WTC11 (cell line): ENCODE results near the gene ECT2L. TPM values are rescaled to one million over a fixed set of nuclear protein-coding genes. Genes with fewer than 3 reads are reported as not detected.

Experiments
- ATAC-seq: fragments of 200-7000 bp; cut with Tn5 transposase; 2 replicates; pipeline ENCODE4 v1.10.0; 2021; ENCODE audit warnings: mild to moderate bottlenecking, moderate library complexity
- CTCF ChIA-PET: fragments of 300-600 bp; sonication (Branson Sonifier 250); formaldehyde crosslinking; loops from one replicate; lab custom pipeline; 2021; ENCODE audit warnings: antibody characterized with exemption; lab: Charles Lee
- POLR2A ChIA-PET: fragments of 350-600 bp; sonication (Branson Sonifier 250); formaldehyde crosslinking; loops from one replicate; lab custom pipeline; 2021; ENCODE audit warnings: antibody characterized with exemption; lab: Charles Lee
- DNase-seq: peaks from one replicate; pipeline ENCODE4 v3.0.0; 2021; ENCODE audit warnings: low spot score
- H3K27ac Mint-ChIP-seq: 2 replicates; pipeline ENCODE4 v1.8.0; 2021; ENCODE audit warnings: mixed read lengths
- H3K27me3 Mint-ChIP-seq: 2 replicates; pipeline ENCODE4 v1.8.0; 2021; ENCODE audit warnings: low read depth, mild to moderate bottlenecking, moderate library complexity, mixed read lengths
- H3K36me3 Mint-ChIP-seq: 2 replicates; pipeline ENCODE4 v1.8.0; 2021; ENCODE audit warnings: mixed read lengths
- H3K4me1 Mint-ChIP-seq: 2 replicates; pipeline ENCODE4 v1.8.0; 2022; ENCODE audit warnings: mixed read lengths
- H3K4me3 Mint-ChIP-seq: 2 replicates; pipeline ENCODE4 v1.8.0; 2021; ENCODE audit warnings: mild to moderate bottlenecking, moderate library complexity, mixed read lengths
- H3K9me3 Mint-ChIP-seq: 2 replicates; pipeline ENCODE4 v1.8.0; 2021; ENCODE audit warnings: mixed read lengths
- ATF3 ChIP-seq: sonication (generic); formaldehyde crosslinking; conservative IDR thresholded peaks from 2 replicates; pipeline ENCODE4 v1.8.1; 2022; ENCODE audit warnings: mild to moderate bottlenecking, missing genetic modification reagents
- E2F5 ChIP-seq: sonication (generic); formaldehyde crosslinking; IDR thresholded peaks from 2 replicates; pipeline ENCODE4 v1.8.1; 2022; ENCODE audit warnings: mild to moderate bottlenecking, moderate library complexity, missing genetic modification reagents
- ERG ChIP-seq: fragments of 250-450 bp; sonication (Bioruptor Pico); IDR thresholded peaks from 2 replicates; pipeline ENCODE4 v1.8.0; 2021; ENCODE audit warnings: mild to moderate bottlenecking
- FOXP1 ChIP-seq: sonication (generic); formaldehyde crosslinking; IDR thresholded peaks from 2 replicates; pipeline ENCODE4 v1.8.0; 2022; ENCODE audit warnings: missing genetic modification reagents, mild to moderate bottlenecking, moderate library complexity, borderline replicate concordance
- FOXP4 ChIP-seq: sonication (generic); formaldehyde crosslinking; IDR thresholded peaks from 2 replicates; pipeline ENCODE4 v1.8.0; 2022; ENCODE audit warnings: mild to moderate bottlenecking, missing genetic modification reagents
- KAT7 ChIP-seq: sonication (generic); formaldehyde crosslinking; IDR thresholded peaks from 2 replicates; pipeline ENCODE4 v1.8.1; 2023; ENCODE audit warnings: missing genetic modification reagents, mild to moderate bottlenecking, borderline replicate concordance
- NR1H2 ChIP-seq: sonication (generic); formaldehyde crosslinking; IDR thresholded peaks from 2 replicates; pipeline ENCODE4 v1.9.0; 2021; ENCODE audit warnings: mild to moderate bottlenecking, moderate library complexity, missing genetic modification reagents
- RELA ChIP-seq: sonication (generic); formaldehyde crosslinking; IDR thresholded peaks from 2 replicates; pipeline ENCODE4 v1.8.1; 2022; ENCODE audit warnings: missing genetic modification reagents, mild to moderate bottlenecking, borderline replicate concordance
- SMAD3 ChIP-seq: sonication (generic); formaldehyde crosslinking; IDR thresholded peaks from 2 replicates; pipeline ENCODE4 v1.8.0; 2022; ENCODE audit warnings: missing genetic modification reagents, mild to moderate bottlenecking, borderline replicate concordance
- SOX15 ChIP-seq: fragments of 250-450 bp; sonication (Bioruptor Pico); IDR thresholded peaks from 2 replicates; pipeline ENCODE4 v1.9.0; 2021; ENCODE audit warnings: mild to moderate bottlenecking
- USF2 ChIP-seq: sonication (generic); formaldehyde crosslinking; IDR thresholded peaks from 2 replicates; pipeline ENCODE4 v1.8.1; 2023; ENCODE audit warnings: mild to moderate bottlenecking, missing genetic modification reagents, moderate library complexity
- ZBTB21 ChIP-seq: sonication (generic); formaldehyde crosslinking; IDR thresholded peaks from 2 replicates; pipeline ENCODE4 v1.8.1; 2023; ENCODE audit warnings: mild to moderate bottlenecking, missing genetic modification reagents, borderline replicate concordance
- ZNF138 ChIP-seq: sonication (generic); formaldehyde crosslinking; conservative IDR thresholded peaks from 2 replicates; pipeline ENCODE4 v1.8.1; 2022; ENCODE audit warnings: mild to moderate bottlenecking, moderate library complexity, missing genetic modification reagents
- ZNF263 ChIP-seq: sonication (generic); formaldehyde crosslinking; IDR thresholded peaks from 2 replicates; pipeline ENCODE4 v1.8.1; 2022; ENCODE audit warnings: low read depth, mild to moderate bottlenecking, moderate library complexity, missing genetic modification reagents
- ZNF416 ChIP-seq: fragments of 250-450 bp; sonication (Bioruptor Pico); IDR thresholded peaks from 2 replicates; pipeline ENCODE4 v1.9.0; 2021; ENCODE audit warnings: mild to moderate bottlenecking, inconsistent platforms
- ZNF532 ChIP-seq: fragments of 250-450 bp; sonication (Bioruptor Pico); IDR thresholded peaks from 2 replicates; pipeline ENCODE4 v1.9.0; 2021; ENCODE audit warnings: mild to moderate bottlenecking, borderline replicate concordance
- total RNA-seq: library from RNA; stranded (reverse); gene quantifications from 3 replicates; pipeline ENCODE4 v1.2.3, GENCODE V29; 2021
- TF ChIP-seq, protein P1 (sequence below): sonication (generic); formaldehyde crosslinking; IDR thresholded peaks from 2 replicates; pipeline ENCODE4 v1.8.1; 2023; ENCODE audit warnings: mild to moderate bottlenecking, missing genetic modification reagents, borderline replicate concordance
- TF ChIP-seq, protein P2 (sequence below): sonication (generic); formaldehyde crosslinking; IDR thresholded peaks from 2 replicates; pipeline ENCODE4 v1.8.1; 2022; ENCODE audit warnings: missing genetic modification reagents, borderline replicate concordance

Gene ECT2L
- total RNA-seq, 1 experiment from 2014 or later: not detected

DNA sequence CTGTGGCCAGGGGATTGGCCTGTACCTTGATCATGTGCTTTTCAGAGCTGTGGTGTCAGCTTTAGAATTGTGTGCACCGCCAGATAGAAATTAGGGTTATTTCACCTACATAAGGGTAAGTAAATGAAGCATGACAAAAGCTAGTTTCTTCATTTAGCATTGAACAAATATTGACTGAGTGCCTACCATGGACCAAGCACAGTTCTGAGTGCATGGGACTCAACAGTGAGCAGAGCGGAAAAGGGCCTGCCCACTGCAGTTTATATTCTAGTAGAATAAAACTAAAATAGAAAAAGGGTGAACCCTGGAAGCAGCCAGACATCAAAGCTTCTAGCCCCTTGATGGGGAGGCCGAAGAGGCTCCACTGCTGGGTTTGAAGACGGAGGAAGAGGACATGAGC, 25.6 kb downstream of the ECT2L start:
- peaks cover 24% of the 10 kb centered on the region for H3K4me1 Mint-ChIP-seq
- no peak for TF ChIP-seq KAT7 (CRISPR knock-in tag)
- TF ChIP-seq, protein P1, sequence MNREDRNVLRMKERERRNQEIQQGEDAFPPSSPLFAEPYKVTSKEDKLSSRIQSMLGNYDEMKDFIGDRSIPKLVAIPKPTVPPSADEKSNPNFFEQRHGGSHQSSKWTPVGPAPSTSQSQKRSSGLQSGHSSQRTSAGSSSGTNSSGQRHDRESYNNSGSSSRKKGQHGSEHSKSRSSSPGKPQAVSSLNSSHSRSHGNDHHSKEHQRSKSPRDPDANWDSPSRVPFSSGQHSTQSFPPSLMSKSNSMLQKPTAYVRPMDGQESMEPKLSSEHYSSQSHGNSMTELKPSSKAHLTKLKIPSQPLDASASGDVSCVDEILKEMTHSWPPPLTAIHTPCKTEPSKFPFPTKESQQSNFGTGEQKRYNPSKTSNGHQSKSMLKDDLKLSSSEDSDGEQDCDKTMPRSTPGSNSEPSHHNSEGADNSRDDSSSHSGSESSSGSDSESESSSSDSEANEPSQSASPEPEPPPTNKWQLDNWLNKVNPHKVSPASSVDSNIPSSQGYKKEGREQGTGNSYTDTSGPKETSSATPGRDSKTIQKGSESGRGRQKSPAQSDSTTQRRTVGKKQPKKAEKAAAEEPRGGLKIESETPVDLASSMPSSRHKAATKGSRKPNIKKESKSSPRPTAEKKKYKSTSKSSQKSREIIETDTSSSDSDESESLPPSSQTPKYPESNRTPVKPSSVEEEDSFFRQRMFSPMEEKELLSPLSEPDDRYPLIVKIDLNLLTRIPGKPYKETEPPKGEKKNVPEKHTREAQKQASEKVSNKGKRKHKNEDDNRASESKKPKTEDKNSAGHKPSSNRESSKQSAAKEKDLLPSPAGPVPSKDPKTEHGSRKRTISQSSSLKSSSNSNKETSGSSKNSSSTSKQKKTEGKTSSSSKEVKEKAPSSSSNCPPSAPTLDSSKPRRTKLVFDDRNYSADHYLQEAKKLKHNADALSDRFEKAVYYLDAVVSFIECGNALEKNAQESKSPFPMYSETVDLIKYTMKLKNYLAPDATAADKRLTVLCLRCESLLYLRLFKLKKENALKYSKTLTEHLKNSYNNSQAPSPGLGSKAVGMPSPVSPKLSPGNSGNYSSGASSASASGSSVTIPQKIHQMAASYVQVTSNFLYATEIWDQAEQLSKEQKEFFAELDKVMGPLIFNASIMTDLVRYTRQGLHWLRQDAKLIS (CRISPR knock-in tag): no peak
- TF ChIP-seq SOX15 (CRISPR knock-in tag): no peak
- no peak for TF ChIP-seq FOXP1
- no peak for TF ChIP-seq ZBTB21 (CRISPR knock-in tag)
- no peak for TF ChIP-seq FOXP4 (CRISPR knock-in tag)
- TF ChIP-seq ZNF532 (CRISPR knock-in tag): no peak
- TF ChIP-seq ZNF416: no peak
- no peak for TF ChIP-seq NR1H2 (CRISPR knock-in tag)
- TF ChIP-seq USF2 (CRISPR knock-in tag): no peak
- TF ChIP-seq, protein P2, sequence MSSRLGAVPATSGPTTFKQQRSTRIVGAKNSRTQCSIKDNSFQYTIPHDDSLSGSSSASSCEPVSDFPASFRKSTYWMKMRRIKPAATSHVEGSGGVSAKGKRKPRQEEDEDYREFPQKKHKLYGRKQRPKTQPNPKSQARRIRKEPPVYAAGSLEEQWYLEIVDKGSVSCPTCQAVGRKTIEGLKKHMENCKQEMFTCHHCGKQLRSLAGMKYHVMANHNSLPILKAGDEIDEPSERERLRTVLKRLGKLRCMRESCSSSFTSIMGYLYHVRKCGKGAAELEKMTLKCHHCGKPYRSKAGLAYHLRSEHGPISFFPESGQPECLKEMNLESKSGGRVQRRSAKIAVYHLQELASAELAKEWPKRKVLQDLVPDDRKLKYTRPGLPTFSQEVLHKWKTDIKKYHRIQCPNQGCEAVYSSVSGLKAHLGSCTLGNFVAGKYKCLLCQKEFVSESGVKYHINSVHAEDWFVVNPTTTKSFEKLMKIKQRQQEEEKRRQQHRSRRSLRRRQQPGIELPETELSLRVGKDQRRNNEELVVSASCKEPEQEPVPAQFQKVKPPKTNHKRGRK (CRISPR knock-in tag): no peak
- TF ChIP-seq ERG: no peak
- TF ChIP-seq SMAD3 (CRISPR knock-in tag): no peak
- TF ChIP-seq ATF3 (CRISPR knock-in tag): no peak
- no peak for TF ChIP-seq ZNF138 (CRISPR knock-in tag)
- no peak for TF ChIP-seq E2F5 (CRISPR knock-in tag)
- no peak for TF ChIP-seq ZNF263 (CRISPR knock-in tag)
- TF ChIP-seq RELA: no peak
- ChIA-PET POLR2A (no interaction called here), CTCF (no interaction called here)
- H3K27me3 Mint-ChIP-seq: no peaks in the 10 kb centered on the region
- ATAC-seq: no peak
- H3K27ac Mint-ChIP-seq: no peak overlapping the region
- H3K36me3 Mint-ChIP-seq: no peaks in the 10 kb centered on the region
- DNase-seq: no peak
- peaks cover 5% of the 10 kb centered on the region for H3K9me3 Mint-ChIP-seq
- H3K4me3 Mint-ChIP-seq: no peak overlapping the region
